Body of pancreas (tissue), 4 donors: Measurements from ENCODE around the gene TVP23A.

Experiments
- CTCF ChIP-seq, 7 experiments: fragments of 450-650 bp in 4 of 7; fragments of 200-600 bp in 3 of 7; sonication (generic) in 3 of 7; IDR thresholded peaks; one replicate each; pipeline ENCODE4 v1.5.1; 2016 to 2019; ENCODE audit warnings: antibody characterized with exemption in 7 of 7
- POLR2A ChIP-seq, 3 donors: fragments of 450-650 bp; IDR thresholded peaks; one replicate each; pipeline ENCODE4 v1.6.1; 2016; ENCODE audit warnings: antibody characterized with exemption in 3 of 3, mild to moderate bottlenecking in 2 of 3

GRCh38 chr16:10770907-10771306, 47.7 kb downstream of the TVP23A start:
- TF ChIP-seq CTCF (IDR thresholded peaks at IDR 0.05), result no peak
- TF ChIP-seq POLR2A (IDR thresholded peaks at IDR 0.05), result no peak
